Uterus (tissue), 2 donors: Measurements from ENCODE around the gene ADAMTS3.

Source experiments
- POLR2A ChIP-seq, 2 donors: fragments of 450-650 bp; IDR thresholded peaks; one replicate each; pipeline ENCODE4 v1.6.1; 2016; ENCODE audit warnings: antibody characterized with exemption in 2 of 2, mild to moderate bottlenecking in 1 of 2, moderate library complexity in 1 of 2
- TF ChIP-seq, protein P1 (sequence below), 4 experiments: fragments of 200-600 bp in 2 of 4; fragments of 450-650 bp in 2 of 4; sonication (generic) in 2 of 4; IDR thresholded peaks; one replicate each; pipeline ENCODE4 v1.5.1; 2016 to 2019; ENCODE audit warnings: antibody characterized with exemption in 4 of 4, mild to moderate bottlenecking in 2 of 4, moderate library complexity in 1 of 4

- TF ChIP-seq, protein P1, sequence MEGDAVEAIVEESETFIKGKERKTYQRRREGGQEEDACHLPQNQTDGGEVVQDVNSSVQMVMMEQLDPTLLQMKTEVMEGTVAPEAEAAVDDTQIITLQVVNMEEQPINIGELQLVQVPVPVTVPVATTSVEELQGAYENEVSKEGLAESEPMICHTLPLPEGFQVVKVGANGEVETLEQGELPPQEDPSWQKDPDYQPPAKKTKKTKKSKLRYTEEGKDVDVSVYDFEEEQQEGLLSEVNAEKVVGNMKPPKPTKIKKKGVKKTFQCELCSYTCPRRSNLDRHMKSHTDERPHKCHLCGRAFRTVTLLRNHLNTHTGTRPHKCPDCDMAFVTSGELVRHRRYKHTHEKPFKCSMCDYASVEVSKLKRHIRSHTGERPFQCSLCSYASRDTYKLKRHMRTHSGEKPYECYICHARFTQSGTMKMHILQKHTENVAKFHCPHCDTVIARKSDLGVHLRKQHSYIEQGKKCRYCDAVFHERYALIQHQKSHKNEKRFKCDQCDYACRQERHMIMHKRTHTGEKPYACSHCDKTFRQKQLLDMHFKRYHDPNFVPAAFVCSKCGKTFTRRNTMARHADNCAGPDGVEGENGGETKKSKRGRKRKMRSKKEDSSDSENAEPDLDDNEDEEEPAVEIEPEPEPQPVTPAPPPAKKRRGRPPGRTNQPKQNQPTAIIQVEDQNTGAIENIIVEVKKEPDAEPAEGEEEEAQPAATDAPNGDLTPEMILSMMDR (IDR thresholded peaks at IDR 0.05), result no peak
- no peak for TF ChIP-seq POLR2A (IDR thresholded peaks at IDR 0.05)
Observed at GRCh38 chr4:72557021-72557420, 12.0 kb downstream of the ADAMTS3 start.
